Jurkat, Clone E6-1 (cell line): ENCODE results near the gene NRROS.
A peak's percentile ranks its signal among the peaks of the same experiment; 100 is the strongest.

ENCODE experiments used
- DNase-seq: peaks from one replicate; pipeline ENCODE4 v3.0.0-alpha.2; 2011; ENCODE audit warnings: low read depth, low spot score
- H3K4me3 ChIP-seq: 2 replicates; pipeline ENCODE4 v1.5.1; 2011; ENCODE audit warnings: mild to moderate bottlenecking, low read length, control low read depth, moderate library complexity

NRROS gene

GRCh38 chr3:196667056-196667825, 27.7 kb downstream of the NRROS start:
- H3K4me3 ChIP-seq, result no peak overlapping the region
- DNase-seq, result no peak

DNA sequence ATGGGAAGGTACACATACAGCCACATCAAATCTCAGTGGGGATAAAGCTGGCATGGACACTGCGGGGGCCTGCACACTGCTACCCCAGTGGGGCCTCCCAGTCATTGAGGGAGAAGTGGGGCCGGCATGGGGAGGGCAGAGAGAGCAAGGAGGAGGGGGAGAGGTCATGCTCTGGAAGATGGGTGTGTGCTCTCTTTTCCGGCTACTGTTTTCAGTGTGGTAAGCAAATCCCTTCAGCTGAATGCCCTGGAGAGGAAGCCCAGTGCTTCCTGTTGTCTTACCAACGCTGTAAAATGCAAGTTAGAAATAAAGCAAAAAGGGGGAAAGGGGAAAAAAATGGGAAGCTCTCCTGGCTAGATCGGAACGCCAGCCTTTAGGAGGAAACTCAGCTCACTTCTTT, 30.8 kb downstream of the NRROS start:
- H3K4me3 ChIP-seq, result no peak overlapping the region
- no peak for DNase-seq

DNA sequence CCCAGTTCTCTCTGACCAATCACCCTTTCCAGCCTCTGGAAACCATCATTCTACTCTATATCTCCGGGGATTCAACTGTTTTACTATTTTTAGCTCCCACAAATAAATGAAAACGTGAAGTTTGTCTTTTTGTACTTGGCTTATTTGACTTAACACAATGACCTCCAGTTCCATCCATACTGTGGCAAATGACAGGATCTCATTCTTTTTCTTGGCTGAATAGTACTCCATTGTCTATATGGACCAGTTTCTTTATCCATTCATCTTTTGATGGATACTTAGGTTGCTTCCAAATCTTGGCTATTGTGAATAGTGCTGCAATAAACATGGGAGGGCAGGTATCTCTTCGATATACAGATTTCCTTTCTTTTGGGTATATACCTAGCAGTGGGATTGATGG, 34.1 kb downstream of the NRROS start:
- DNase-seq, result no peak
- no peak overlapping the region for H3K4me3 ChIP-seq

- no peak overlapping the region for H3K4me3 ChIP-seq
- DNase-seq, result no peak
Observed at GRCh38 chr3:196677353-196677752, 37.9 kb downstream of the NRROS start.

- no peak for DNase-seq
- H3K4me3 ChIP-seq, result no peak overlapping the region
Observed at GRCh38 chr3:196677931-196678330, 38.4 kb downstream of the NRROS start.

GRCh38 chr3:196684548-196685407, 45.3 kb downstream of the NRROS start:
- H3K4me3 ChIP-seq, result peak overlapping the region; percentile 10
- DNase-seq, result peak; percentile 74

DNA sequence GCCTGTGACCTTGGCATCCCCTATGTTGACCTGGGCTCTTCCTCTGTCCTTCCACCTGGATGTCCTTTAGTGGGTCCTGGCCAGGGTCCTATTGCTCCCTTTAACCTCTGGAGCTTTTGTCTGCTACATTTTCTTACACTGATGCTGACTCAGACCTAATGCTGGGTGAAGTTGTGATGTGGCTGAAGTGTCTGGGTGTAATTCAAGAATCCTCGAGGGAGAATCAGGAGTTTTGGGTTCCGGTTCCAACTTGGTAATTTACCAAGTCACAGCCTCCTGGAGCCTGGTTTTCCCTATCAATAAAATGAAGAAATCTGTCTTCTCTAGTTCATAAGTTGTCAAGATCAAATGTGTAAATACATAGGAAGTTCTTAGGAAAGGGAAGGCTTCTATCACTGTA, 46.9 kb downstream of the NRROS start:
- no peak overlapping the region for H3K4me3 ChIP-seq
- DNase-seq, result no peak

GRCh38 chr3:196688349-196688748, 48.9 kb downstream of the NRROS start:
- no peak for DNase-seq
- no peak overlapping the region for H3K4me3 ChIP-seq

GRCh38 chr3:196689941-196690660, 50.6 kb downstream of the NRROS start:
- no peak overlapping the region for H3K4me3 ChIP-seq
- DNase-seq, result no peak

- H3K4me3 ChIP-seq, result no peak overlapping the region
- DNase-seq, result no peak
Observed at GRCh38 chr3:196691386-196691785, 51.9 kb downstream of the NRROS start.

DNA sequence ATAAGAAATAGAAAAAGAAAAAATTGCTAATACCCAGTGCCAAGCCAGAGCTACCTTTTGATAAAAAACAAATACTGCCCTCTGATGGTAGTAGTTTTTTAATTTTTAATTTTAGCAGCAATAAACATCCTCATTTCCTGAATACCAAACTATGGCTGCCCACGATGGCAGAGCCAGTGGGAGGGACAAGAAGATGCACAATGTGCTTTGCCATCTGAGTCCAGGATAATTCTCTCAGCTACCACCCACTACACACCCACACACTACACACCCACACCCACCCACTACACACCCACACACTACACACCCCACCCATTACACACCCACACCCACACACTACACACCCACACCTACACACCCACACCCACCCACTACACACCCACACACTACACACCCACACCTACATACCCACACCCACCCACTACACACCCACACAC, 54.7 kb downstream of the NRROS start:
- DNase-seq, result peak; percentile 31
- H3K4me3 ChIP-seq, result no peak overlapping the region

DNA sequence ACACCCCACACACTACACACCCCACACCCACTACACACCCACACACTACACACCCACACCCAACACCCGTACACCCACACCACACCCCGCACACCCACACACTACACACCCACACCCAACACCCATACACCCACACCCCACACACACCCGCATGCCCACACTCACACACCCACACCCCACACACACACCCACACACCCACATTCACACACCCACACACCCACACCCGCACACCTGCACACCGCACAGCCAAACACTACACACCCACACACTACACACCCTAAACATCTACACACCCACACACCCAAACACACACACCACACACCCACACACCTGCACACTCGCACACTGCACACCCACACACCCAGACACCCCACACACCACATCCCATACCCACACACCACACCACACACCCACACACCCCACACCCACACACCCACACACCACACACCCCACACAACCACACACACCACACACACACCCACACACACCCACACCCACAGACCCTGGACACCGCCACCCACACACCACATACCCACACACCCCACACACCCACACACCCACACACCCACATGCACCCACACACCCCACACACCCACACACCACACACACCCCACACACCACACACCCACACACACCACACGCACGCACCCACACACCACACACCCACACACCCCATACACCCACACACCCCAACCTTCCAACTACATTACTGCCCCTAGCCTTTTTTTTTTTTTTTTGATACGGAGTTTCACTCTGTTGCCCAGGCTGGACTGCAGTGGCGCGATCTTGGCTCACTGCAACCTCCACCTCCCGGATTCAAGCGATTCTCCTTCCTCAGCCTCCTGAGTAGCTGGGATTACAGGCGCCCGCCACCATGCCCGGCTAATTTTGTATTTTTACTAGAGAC, 55.7 kb downstream of the NRROS start:
- H3K4me3 ChIP-seq, result no peak overlapping the region
- DNase-seq, result no peak

- no peak for DNase-seq
- no peak overlapping the region for H3K4me3 ChIP-seq
Observed at GRCh38 chr3:196695849-196696226, 56.3 kb downstream of the NRROS start.

GRCh38 chr3:196697270-196697669, 57.8 kb downstream of the NRROS start:
- no peak for DNase-seq
- no peak overlapping the region for H3K4me3 ChIP-seq

DNA sequence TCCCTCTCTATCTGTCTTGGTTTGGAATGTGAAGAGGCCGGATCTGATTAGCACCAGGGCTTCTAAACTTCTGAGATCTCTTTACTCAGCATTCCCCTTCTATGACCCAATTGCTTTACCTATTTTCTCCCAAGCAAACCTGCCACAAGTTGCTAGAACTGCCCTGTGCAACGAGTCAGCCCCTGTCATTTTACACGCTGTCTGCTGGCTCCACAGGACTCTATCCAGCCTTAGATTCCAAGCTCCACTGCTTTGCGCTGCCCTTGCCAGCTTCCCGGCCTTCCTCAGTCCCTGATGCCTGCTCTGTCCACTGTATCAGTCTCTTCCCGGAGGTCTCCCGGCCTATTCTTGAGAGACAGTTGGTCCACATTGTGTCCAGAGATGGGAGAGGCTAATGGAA, 60.3 kb downstream of the NRROS start:
- H3K4me3 ChIP-seq, result no peak overlapping the region
- no peak for DNase-seq

DNA sequence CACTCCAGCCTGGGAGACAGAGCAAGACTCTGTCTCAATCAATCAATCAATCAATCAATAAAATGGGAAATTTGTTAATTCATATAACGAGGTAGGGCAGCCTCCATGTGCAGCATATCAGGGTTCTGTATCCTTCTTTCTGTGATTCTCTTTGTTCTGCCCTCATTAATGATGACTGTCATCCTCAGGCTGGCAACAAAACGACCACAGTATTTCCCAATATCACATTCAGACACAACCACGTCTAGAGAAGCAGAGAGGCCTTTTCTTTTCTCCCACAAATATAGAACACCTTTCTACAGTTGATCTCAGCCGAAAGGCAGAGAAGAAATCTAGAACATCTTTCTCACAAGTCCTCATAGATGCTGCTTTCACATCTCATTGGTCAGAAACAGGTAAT, 61.3 kb downstream of the NRROS start:
- DNase-seq, result no peak
- H3K4me3 ChIP-seq, result no peak overlapping the region

DNA sequence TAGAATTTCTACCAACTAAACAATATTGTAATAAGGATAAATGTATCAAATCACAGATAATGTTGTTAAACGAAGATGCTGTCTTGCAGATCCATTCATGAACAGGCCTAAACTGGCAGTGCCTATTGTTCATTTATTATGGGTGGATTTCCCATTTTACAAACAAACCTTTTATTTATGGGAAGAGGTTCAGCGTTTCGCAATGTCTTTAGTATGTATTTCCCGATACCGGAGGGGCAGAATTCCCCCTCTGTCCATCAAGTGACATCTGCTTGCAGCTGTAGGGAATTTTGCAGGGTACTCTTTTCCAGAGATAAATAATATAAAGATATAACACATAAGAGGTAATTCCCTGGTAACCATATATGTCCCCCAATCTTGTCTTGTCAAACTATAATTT, 66.8 kb downstream of the NRROS start:
- no peak overlapping the region for H3K4me3 ChIP-seq
- no peak for DNase-seq

DNA sequence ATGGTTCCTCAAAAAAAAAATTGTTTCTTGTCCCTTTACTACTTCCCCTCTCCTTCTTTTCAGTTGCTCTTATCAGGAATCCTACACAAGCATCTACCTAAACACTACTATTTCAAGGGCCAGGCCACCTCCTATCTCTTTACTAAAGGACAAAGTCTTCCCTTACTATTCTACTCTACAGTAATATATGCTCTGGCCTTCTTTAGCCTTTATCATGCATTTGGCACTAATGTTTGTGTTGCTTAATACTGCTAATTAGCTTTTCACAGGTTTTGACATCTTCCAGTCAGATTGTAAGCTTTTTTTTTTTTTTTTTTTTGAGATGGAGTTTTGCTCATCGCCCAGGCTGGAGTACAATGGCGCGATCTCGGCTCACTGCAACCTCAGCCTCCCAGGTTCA, 67.2 kb downstream of the NRROS start:
- DNase-seq, result no peak
- no peak overlapping the region for H3K4me3 ChIP-seq

GRCh38 chr3:196707566-196707965, 68.1 kb downstream of the NRROS start:
- H3K4me3 ChIP-seq, result no peak overlapping the region
- no peak for DNase-seq
